ENCODE measurements around the gene FAM229A. TPM values are rescaled to one million over a fixed set of nuclear protein-coding genes. Genes with fewer than 3 reads are reported as not detected.

FAM229A gene
- total and polyA plus RNA-seq, 2 of the 8 experiments (the other 6 are each of a cell fraction or from before 2014, with no cell fraction given), result 4.1 to 4.2 TPM

DNA sequence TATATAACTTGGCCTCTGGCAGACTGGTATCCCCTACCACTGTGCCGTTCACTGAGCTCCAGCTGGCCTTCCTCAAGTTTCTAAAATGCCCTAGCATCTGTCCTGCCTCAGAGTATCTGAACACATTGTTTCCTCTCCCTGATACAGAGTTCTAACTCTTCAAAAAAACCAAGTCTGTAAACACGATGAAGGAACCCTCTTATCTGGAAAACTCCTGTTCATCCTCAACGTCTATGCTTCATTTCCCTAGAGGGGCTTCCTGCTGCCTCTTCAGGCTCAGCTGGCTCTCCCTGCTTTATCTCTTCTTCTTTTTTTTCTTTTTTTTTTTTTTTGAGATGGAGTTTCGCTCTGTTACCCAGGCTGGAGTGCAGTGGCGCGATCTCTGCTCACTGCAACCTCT is 26.4 kb upstream of the FAM229A start (continued):
- TF ChIP-seq, protein P1, sequence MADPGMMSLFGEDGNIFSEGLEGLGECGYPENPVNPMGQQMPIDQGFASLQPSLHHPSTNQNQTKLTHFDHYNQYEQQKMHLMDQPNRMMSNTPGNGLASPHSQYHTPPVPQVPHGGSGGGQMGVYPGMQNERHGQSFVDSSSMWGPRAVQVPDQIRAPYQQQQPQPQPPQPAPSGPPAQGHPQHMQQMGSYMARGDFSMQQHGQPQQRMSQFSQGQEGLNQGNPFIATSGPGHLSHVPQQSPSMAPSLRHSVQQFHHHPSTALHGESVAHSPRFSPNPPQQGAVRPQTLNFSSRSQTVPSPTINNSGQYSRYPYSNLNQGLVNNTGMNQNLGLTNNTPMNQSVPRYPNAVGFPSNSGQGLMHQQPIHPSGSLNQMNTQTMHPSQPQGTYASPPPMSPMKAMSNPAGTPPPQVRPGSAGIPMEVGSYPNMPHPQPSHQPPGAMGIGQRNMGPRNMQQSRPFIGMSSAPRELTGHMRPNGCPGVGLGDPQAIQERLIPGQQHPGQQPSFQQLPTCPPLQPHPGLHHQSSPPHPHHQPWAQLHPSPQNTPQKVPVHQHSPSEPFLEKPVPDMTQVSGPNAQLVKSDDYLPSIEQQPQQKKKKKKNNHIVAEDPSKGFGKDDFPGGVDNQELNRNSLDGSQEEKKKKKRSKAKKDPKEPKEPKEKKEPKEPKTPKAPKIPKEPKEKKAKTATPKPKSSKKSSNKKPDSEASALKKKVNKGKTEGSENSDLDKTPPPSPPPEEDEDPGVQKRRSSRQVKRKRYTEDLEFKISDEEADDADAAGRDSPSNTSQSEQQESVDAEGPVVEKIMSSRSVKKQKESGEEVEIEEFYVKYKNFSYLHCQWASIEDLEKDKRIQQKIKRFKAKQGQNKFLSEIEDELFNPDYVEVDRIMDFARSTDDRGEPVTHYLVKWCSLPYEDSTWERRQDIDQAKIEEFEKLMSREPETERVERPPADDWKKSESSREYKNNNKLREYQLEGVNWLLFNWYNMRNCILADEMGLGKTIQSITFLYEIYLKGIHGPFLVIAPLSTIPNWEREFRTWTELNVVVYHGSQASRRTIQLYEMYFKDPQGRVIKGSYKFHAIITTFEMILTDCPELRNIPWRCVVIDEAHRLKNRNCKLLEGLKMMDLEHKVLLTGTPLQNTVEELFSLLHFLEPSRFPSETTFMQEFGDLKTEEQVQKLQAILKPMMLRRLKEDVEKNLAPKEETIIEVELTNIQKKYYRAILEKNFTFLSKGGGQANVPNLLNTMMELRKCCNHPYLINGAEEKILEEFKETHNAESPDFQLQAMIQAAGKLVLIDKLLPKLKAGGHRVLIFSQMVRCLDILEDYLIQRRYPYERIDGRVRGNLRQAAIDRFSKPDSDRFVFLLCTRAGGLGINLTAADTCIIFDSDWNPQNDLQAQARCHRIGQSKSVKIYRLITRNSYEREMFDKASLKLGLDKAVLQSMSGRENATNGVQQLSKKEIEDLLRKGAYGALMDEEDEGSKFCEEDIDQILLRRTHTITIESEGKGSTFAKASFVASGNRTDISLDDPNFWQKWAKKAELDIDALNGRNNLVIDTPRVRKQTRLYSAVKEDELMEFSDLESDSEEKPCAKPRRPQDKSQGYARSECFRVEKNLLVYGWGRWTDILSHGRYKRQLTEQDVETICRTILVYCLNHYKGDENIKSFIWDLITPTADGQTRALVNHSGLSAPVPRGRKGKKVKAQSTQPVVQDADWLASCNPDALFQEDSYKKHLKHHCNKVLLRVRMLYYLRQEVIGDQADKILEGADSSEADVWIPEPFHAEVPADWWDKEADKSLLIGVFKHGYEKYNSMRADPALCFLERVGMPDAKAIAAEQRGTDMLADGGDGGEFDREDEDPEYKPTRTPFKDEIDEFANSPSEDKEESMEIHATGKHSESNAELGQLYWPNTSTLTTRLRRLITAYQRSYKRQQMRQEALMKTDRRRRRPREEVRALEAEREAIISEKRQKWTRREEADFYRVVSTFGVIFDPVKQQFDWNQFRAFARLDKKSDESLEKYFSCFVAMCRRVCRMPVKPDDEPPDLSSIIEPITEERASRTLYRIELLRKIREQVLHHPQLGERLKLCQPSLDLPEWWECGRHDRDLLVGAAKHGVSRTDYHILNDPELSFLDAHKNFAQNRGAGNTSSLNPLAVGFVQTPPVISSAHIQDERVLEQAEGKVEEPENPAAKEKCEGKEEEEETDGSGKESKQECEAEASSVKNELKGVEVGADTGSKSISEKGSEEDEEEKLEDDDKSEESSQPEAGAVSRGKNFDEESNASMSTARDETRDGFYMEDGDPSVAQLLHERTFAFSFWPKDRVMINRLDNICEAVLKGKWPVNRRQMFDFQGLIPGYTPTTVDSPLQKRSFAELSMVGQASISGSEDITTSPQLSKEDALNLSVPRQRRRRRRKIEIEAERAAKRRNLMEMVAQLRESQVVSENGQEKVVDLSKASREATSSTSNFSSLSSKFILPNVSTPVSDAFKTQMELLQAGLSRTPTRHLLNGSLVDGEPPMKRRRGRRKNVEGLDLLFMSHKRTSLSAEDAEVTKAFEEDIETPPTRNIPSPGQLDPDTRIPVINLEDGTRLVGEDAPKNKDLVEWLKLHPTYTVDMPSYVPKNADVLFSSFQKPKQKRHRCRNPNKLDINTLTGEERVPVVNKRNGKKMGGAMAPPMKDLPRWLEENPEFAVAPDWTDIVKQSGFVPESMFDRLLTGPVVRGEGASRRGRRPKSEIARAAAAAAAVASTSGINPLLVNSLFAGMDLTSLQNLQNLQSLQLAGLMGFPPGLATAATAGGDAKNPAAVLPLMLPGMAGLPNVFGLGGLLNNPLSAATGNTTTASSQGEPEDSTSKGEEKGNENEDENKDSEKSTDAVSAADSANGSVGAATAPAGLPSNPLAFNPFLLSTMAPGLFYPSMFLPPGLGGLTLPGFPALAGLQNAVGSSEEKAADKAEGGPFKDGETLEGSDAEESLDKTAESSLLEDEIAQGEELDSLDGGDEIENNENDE (IDR thresholded peaks at IDR 0.05; ENCODE audit: insufficient replicate concordance, low read length), result no peak
- no peak for TF ChIP-seq SP2 (IDR thresholded peaks at IDR 0.05; ENCODE audit: low read length)
- TF ChIP-seq NANOG (IDR thresholded peaks at IDR 0.05; ENCODE audit: insufficient read depth, low read depth, low read length, poor library complexity, severe bottlenecking), result no peak
- TF ChIP-seq, protein P2, sequence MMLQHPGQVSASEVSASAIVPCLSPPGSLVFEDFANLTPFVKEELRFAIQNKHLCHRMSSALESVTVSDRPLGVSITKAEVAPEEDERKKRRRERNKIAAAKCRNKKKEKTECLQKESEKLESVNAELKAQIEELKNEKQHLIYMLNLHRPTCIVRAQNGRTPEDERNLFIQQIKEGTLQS (IDR thresholded peaks at IDR 0.05; ENCODE audit: insufficient read depth, low read depth, low read length), result no peak
- no peak for TF ChIP-seq CEBPB (IDR thresholded peaks at IDR 0.05; ENCODE audit: low read depth, low read length)
- no peak for TF ChIP-seq SP4 (IDR thresholded peaks at IDR 0.05; ENCODE audit: low read length)
- no peak for TF ChIP-seq SIRT6 (IDR thresholded peaks at IDR 0.05; ENCODE audit: low read length)
- no peak for TF ChIP-seq KDM4A (IDR thresholded peaks at IDR 0.05; ENCODE audit: low read depth, low read length, severe bottlenecking)
